Measurements from ENCODE around the gene ZNF862.

- TF ChIP-seq CTCF (IDR thresholded peaks at IDR 0.05) (no peak), POLR2AphosphoS5 (IDR thresholded peaks at IDR 0.05; ENCODE audit: low read depth, low read length) (no peak), TAF1 (IDR thresholded peaks at IDR 0.05; ENCODE audit: borderline replicate concordance, low read depth, low read length) (no peak), USF2 (IDR thresholded peaks at IDR 0.05; ENCODE audit: borderline replicate concordance, low read depth, low read length) (no peak), EP300 (IDR thresholded peaks at IDR 0.05; ENCODE audit: borderline replicate concordance in 1 of 2, low read depth in 1 of 2, low read length in 1 of 2) (no peak), YY1 (IDR thresholded peaks at IDR 0.05; ENCODE audit: low read depth) (no peak), EZH2phosphoT487 (IDR thresholded peaks at IDR 0.05; ENCODE audit: borderline replicate concordance, low read depth) (no peak), MAX (IDR thresholded peaks at IDR 0.05; ENCODE audit: low read depth) (no peak), USF1 (IDR thresholded peaks at IDR 0.05; ENCODE audit: borderline replicate concordance, low read depth) (no peak), NRF1 (IDR thresholded peaks at IDR 0.05; ENCODE audit: low read depth, low read length) (no peak), RAD21 (IDR thresholded peaks at IDR 0.05; ENCODE audit: low read length) (no peak), SMC3 (IDR thresholded peaks at IDR 0.05; ENCODE audit: low read depth, low read length) (no peak), MXI1 (IDR thresholded peaks at IDR 0.05; ENCODE audit: low read depth, low read length) (no peak), ZBTB33 (IDR thresholded peaks at IDR 0.05; ENCODE audit: borderline replicate concordance, low read depth) (no peak)
Observed at GRCh38 chr7:149834601-149835000, 3.6 kb upstream of the ZNF862 start.
